NCI-H1417 treated with DMSO at 0.1 percent for 48 hours (cell line): ENCODE results near the gene FAM174C.

Source experiments
- DNase-seq: peaks from one replicate; lab custom pipeline; 2025; lab: John Stamatoyannopoulos, UW

FAM174C gene

DNA sequence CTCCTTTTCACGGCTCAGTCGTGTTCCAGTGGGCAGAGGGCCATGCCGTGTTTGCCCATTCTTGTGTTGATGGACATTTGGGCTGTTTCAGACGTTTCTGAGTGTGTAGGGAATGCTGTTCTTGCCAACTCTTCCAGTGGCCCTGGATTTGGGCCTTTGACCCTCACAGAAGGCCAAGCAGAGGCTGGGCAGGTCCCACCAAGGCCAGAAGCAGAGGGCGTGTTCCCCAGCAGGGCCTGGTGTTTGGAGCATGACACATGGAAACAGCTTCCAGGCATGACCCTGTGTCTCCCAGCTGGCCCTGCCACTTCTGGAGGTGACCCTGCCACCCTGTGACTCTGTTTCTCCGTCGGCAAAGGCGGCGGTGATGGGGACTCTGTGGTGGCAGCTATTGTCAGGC lies 46.2 kb downstream of the FAM174C start:
- no peak for DNase-seq

- DNase-seq, result no peak
Measured at GRCh38 chr19:1322198-1322981, 47.1 kb downstream of the FAM174C start.

DNA sequence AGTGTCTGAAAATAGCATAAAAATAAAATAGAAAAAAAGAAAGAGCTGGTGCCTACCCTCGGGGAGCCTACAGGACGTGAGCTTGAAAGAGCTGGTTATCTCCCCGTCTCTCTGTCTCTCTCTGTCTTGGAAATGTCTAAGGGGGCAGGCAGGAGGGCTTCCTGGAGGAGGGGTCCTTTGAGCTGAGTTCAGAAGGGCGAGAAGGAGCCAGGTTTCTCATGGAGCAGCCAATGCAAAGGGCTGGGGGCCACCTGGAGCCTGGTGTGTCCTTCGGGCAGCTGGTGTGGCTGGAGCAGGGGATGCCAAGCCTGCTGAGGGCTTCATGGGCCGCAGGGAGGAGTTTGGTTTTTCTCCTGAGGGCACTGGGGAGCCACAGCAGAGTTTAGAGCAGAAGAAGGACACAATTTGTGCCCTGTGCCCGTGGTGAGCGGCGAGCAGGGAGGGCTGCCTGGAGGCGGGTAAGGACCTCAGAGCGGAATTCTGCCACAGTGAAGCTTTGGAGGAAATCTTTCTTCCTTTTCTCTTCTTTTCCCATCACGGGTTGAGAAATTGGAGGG lies 49.0 kb downstream of the FAM174C start:
- DNase-seq, result no peak

DNA sequence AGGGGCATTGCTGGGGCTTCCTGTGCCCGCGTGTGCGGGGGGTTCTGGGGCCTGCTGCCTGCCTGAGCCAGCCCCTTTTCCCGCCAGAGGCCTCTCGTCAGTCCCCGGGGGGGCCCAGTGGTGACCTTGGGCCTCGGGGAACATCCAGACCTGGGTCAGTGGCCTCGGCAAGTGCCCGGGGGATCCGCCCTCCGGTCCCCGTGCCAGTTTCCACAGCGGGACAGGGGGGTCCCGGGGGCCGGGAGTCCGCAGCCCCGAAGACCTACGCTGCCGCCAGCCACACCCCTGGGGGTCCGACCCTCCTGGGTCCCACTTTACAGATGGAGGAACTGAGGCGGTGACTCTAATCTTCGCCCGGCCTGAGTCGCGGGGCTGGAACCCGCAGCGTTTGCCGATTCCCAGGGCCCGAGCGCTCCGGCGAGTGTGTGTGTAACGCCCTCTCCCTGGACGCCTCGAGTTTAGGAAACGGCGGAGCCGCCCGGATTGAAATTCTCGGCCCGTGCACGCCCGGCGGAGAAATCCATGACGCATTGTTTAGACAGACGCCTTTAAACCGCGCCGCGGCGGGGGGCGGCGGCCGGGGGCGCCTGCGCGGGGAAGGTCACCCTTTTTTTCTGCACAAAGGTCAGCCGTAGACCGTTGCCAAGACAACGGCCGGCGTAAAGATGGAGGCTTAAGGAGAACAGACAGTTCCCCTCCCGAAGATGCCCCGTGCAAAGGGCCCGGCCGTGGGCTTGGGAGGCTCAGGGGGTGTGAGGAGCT lies 49.7 kb downstream of the FAM174C start:
- peak; percentile 34 for DNase-seq

- no peak for DNase-seq
Measured at GRCh38 chr19:1325568-1326294, 50.4 kb downstream of the FAM174C start.

GRCh38 chr19:1327125-1327524 lies 51.8 kb downstream of the FAM174C start:
- DNase-seq, result no peak
